HepG2 (cell line): ENCODE results near the gene NUP107. TPM values are rescaled to one million over a fixed set of nuclear protein-coding genes. Genes with fewer than 3 reads are reported as not detected.

Experiments used
- BCL6 ChIP-seq: IDR thresholded peaks from 2 replicates; pipeline ENCODE4 v1.6.1; 2016; ENCODE audit warnings: missing genetic modification reagents, missing compliant biosample characterization
- FOXK1 ChIP-seq: sonication (generic); formaldehyde crosslinking; IDR thresholded peaks from 2 replicates; pipeline ENCODE4 v1.4.0; 2020; ENCODE audit warnings: low read depth, missing genetic modification reagents, borderline replicate concordance
- GATA4 ChIP-seq: sonication (generic); IDR thresholded peaks from 2 replicates; pipeline ENCODE4 v1.6.1; 2016; ENCODE audit warnings: antibody characterized with exemption, low read depth, borderline replicate concordance
- GATAD1 ChIP-seq: IDR thresholded peaks from 2 replicates; pipeline ENCODE4 v1.6.1; 2016; ENCODE audit warnings: missing genetic modification reagents, missing compliant biosample characterization
- GLI4 ChIP-seq: sonication (generic); formaldehyde crosslinking; IDR thresholded peaks from 2 replicates; pipeline ENCODE4 v1.5.1; 2020; ENCODE audit warnings: missing genetic modification reagents, mild to moderate bottlenecking, moderate library complexity, borderline replicate concordance
- HMG20B ChIP-seq: conservative IDR thresholded peaks from 2 replicates; pipeline ENCODE4 v1.6.1; 2016; ENCODE audit warnings: missing genetic modification reagents, missing compliant biosample characterization
- IKZF1 ChIP-seq: fragments of 450-650 bp; IDR thresholded peaks from 2 replicates; pipeline ENCODE4 v1.7.1; 2016
- KMT2A ChIP-seq: sonication (generic); formaldehyde crosslinking; IDR thresholded peaks from 2 replicates; pipeline ENCODE4 v1.4.0; 2020; ENCODE audit warnings: missing genetic modification reagents
- LCORL ChIP-seq, 2 experiments: fragments of 450-650 bp in 1 of 2; sonication (generic) in 1 of 2; formaldehyde crosslinking in 1 of 2; IDR thresholded peaks; 2 replicates each; pipeline versions ENCODE4 v1.5.0 to v1.6.1; 2017 to 2020; ENCODE audit warnings: antibody characterized with exemption in 1 of 2, missing genetic modification reagents in 1 of 2
- MED1 ChIP-seq: sonication (generic); formaldehyde crosslinking; IDR thresholded peaks from 2 replicates; pipeline ENCODE4 v1.4.0; 2020; ENCODE audit warnings: missing genetic modification reagents
- MIER2 ChIP-seq: IDR thresholded peaks from 2 replicates; pipeline ENCODE4 v1.6.1; 2016; ENCODE audit warnings: missing biosample characterization, missing genetic modification reagents
- NONO ChIP-seq, 2 experiments: fragments of 450-650 bp in 1 of 2; sonication (generic) in 1 of 2; formaldehyde crosslinking in 1 of 2; IDR thresholded peaks in 1 of 2; conservative IDR thresholded peaks in 1 of 2; 2 replicates each; pipeline versions ENCODE4 v1.6.1 to v1.8.0; 2017 to 2022; ENCODE audit warnings: mild to moderate bottlenecking in 1 of 2, missing genetic modification reagents in 1 of 2, moderate library complexity in 1 of 2
- NPAS2 ChIP-seq: sonication (generic); formaldehyde crosslinking; IDR thresholded peaks from 2 replicates; pipeline ENCODE4 v1.8.0; 2022; ENCODE audit warnings: mild to moderate bottlenecking, missing genetic modification reagents, borderline replicate concordance
- NRL ChIP-seq: sonication (generic); formaldehyde crosslinking; IDR thresholded peaks from 2 replicates; pipeline ENCODE4 v1.5.0; 2020; ENCODE audit warnings: missing genetic modification reagents, mild to moderate bottlenecking, moderate library complexity, borderline replicate concordance
- SETDB1 ChIP-seq: sonication (generic); formaldehyde crosslinking; IDR thresholded peaks from 2 replicates; pipeline ENCODE4 v1.5.1; 2020; ENCODE audit warnings: missing genetic modification reagents, mild to moderate bottlenecking, borderline replicate concordance
- SMAD3 ChIP-seq: sonication (generic); formaldehyde crosslinking; IDR thresholded peaks from 2 replicates; pipeline ENCODE4 v1.4.0; 2020; ENCODE audit warnings: missing genetic modification reagents
- SMC3 ChIP-seq: IDR thresholded peaks from 2 replicates; pipeline ENCODE4 v1.6.1; 2011; ENCODE audit warnings: low read length, improper control_type of control experiment
- TBX3 ChIP-seq: fragments of 450-650 bp; IDR thresholded peaks from 2 replicates; pipeline ENCODE4 v1.6.1; 2017; ENCODE audit warnings: antibody characterized with exemption, mild to moderate bottlenecking, inconsistent platforms, borderline replicate concordance
- ZFP82 ChIP-seq: sonication (generic); formaldehyde crosslinking; IDR thresholded peaks from 2 replicates; pipeline ENCODE4 v1.5.1; 2020; ENCODE audit warnings: mild to moderate bottlenecking, missing genetic modification reagents, borderline replicate concordance
- ZNF816 ChIP-seq: sonication (generic); formaldehyde crosslinking; IDR thresholded peaks from 2 replicates; pipeline ENCODE4 v1.8.0; 2022; ENCODE audit warnings: missing genetic modification reagents, mild to moderate bottlenecking, borderline replicate concordance
- ZNF83 ChIP-seq: sonication (generic); formaldehyde crosslinking; IDR thresholded peaks from 2 replicates; pipeline ENCODE4 v1.4.0; 2020; ENCODE audit warnings: missing genetic modification reagents, mild to moderate bottlenecking, borderline replicate concordance
- ZNF850 ChIP-seq: sonication (generic); formaldehyde crosslinking; conservative IDR thresholded peaks from 2 replicates; pipeline ENCODE4 v1.9.0; 2021; ENCODE audit warnings: mild to moderate bottlenecking, missing genetic modification reagents
- ZZZ3 ChIP-seq: sonication (generic); formaldehyde crosslinking; IDR thresholded peaks from 2 replicates; pipeline ENCODE4 v1.4.0; 2020; ENCODE audit warnings: missing genetic modification reagents, mild to moderate bottlenecking, borderline replicate concordance
- polyA plus RNA-seq, 8 experiments: library from polyadenylated mRNA; depleted of rRNA in 3 of 8; stranded (reverse) in 7 of 8; unstranded in 1 of 8; fragments of >200 nt; fragmentation: Illumina TruSeq in 4 of 8; extraction: Trizol in 4 of 8; gene quantifications; 2 replicates each; pipeline versions ENCODE4 v1.2.1 to v1.2.3, GENCODE V29; 2011 to 2016; ENCODE audit warnings: low read depth in 4 of 8, missing spikeins in 1 of 8, mixed read lengths in 1 of 8; ENCODE audit not compliant: insufficient read depth in 1 of 8
- total RNA-seq, 5 experiments: library from RNA; depleted of rRNA; stranded (reverse); fragments of >200 nt; fragmentation: Illumina TruSeq; extraction: Trizol; gene quantifications; 2 replicates each; pipeline ENCODE4 v1.2.3, GENCODE V29; 2016; ENCODE audit warnings: low read depth in 1 of 5
- TF ChIP-seq, protein P1 (sequence below): sonication (generic); formaldehyde crosslinking; IDR thresholded peaks from 2 replicates; pipeline ENCODE4 v1.8.0; 2022; ENCODE audit warnings: mild to moderate bottlenecking, missing genetic modification reagents; ENCODE audit not compliant: insufficient replicate concordance
- TF ChIP-seq, protein P2 (sequence below): sonication (generic); formaldehyde crosslinking; IDR thresholded peaks from 2 replicates; pipeline ENCODE4 v1.4.0; 2020; ENCODE audit warnings: missing genetic modification reagents, mild to moderate bottlenecking, borderline replicate concordance

The NUP107 gene
- total and polyA plus RNA-seq, 2 of the 13 experiments (the other 11 are each of a cell fraction or from before 2014, with no cell fraction given): 54.7 to 100 TPM

DNA sequence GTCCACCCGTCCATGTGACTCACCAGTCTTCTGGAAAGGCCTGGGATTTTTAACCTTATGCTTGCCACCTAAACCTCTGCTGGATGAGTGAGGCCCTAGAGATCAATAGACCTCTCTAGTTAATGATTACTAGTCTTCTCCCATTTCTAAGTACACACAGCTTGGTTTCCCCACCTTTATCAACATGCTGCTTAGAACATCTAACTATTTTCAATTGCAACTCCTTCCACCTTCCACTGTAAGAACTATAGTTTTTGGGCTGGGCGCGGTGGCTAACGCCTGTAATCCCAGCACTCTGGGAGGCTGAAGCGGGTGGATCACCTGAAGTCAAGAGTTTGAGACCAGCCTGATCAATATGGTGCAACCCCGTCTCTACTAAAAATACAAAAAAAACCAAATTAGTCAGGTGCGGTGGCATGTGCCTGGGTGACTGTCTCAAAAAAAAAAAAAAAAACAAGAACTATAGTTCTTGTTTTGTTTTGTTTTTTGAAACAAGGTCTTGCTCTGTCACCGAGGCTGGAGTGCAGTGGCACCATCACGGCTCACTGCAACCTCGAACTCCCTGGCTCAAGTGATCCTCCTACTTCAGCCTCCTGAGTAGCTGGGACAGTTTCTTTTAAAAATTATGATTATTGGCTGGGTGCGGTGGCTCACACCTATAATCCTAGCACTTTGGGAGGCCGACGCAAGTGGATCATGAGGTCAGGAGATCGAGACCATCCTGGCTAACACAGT, 102.5 kb downstream of the NUP107 start (continued):
- TF ChIP-seq ZNF83 (CRISPR knock-in tag) (no peak), FOXK1 (CRISPR knock-in tag) (peak; percentile 57; the same call in 1 of the 2 replicates), ZFP82 (CRISPR knock-in tag) (0 out of 2 replicates have a peak, but pooled peaks have one; percentile 59), NRL (CRISPR knock-in tag) (no peak), LCORL (IDR thresholded peaks at IDR 0.05) (peak; percentile 40; the same call in 1 of the 2 replicates), LCORL (CRISPR knock-in tag; IDR thresholded peaks at IDR 0.05) (peak; percentile 63; the same call in 1 of the 2 replicates), NONO (IDR thresholded peaks at IDR 0.05) (no peak), NONO (CRISPR knock-in tag; conservative IDR thresholded peaks at IDR 0.05) (peak; percentile 21; the same call in 1 of the 2 replicates), ZNF816 (peak; percentile 81), MED1 (CRISPR knock-in tag) (peak; percentile 92), SMC3 (no peak), GLI4 (no peak), GATAD1 (CRISPR knock-in tag) (peak; percentile 41; the same call in 1 of the 2 replicates), IKZF1 (no peak), TBX3 (no peak), ZNF850 (CRISPR knock-in tag) (no peak), ZZZ3 (CRISPR knock-in tag) (no peak), SMAD3 (CRISPR knock-in tag) (0 out of 2 replicates have a peak, but pooled peaks have one; percentile 66), BCL6 (CRISPR knock-in tag) (peak; percentile 67), KMT2A (CRISPR knock-in tag) (no peak), SETDB1 (CRISPR knock-in tag) (no peak), MIER2 (CRISPR knock-in tag) (peak; percentile 27; the same call in 1 of the 2 replicates), NPAS2 (CRISPR knock-in tag) (no peak), HMG20B (no peak), GATA4 (peak; percentile 38; the same call in 1 of the 2 replicates)
- TF ChIP-seq, protein P1, sequence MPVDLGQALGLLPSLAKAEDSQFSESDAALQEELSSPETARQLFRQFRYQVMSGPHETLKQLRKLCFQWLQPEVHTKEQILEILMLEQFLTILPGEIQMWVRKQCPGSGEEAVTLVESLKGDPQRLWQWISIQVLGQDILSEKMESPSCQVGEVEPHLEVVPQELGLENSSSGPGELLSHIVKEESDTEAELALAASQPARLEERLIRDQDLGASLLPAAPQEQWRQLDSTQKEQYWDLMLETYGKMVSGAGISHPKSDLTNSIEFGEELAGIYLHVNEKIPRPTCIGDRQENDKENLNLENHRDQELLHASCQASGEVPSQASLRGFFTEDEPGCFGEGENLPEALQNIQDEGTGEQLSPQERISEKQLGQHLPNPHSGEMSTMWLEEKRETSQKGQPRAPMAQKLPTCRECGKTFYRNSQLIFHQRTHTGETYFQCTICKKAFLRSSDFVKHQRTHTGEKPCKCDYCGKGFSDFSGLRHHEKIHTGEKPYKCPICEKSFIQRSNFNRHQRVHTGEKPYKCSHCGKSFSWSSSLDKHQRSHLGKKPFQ (CRISPR knock-in tag): no peak
- TF ChIP-seq, protein P2, sequence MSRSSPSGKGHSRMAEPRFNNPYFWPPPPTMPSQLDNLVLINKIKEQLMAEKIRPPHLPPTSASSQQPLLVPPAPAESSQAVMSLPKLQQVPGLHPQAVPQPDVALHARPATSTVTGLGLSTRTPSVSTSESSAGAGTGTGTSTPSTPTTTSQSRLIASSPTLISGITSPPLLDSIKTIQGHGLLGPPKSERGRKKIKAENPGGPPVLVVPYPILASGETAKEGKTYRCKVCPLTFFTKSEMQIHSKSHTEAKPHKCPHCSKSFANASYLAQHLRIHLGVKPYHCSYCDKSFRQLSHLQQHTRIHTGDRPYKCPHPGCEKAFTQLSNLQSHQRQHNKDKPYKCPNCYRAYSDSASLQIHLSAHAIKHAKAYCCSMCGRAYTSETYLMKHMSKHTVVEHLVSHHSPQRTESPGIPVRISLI (CRISPR knock-in tag): peak; percentile 89
